SU-DHL-6 (cell line): Measurements from ENCODE around the gene OTOS.

Experiments
- H2AFZ ChIP-seq: fragments of 200-600 bp; sonication (generic); 2 replicates; pipeline ENCODE4 v1.6.1; 2014; ENCODE audit warnings: low read depth, mild to moderate bottlenecking, moderate library complexity, mixed read lengths, antibody characterized with exemption, low read length; ENCODE audit not compliant: severe bottlenecking
- H3F3A ChIP-seq: fragments of 200-600 bp; shearing (Covaris generic); 2 replicates; pipeline ENCODE4 v1.6.0; 2016; ENCODE audit warnings: antibody characterized with exemption, mild to moderate bottlenecking; ENCODE audit not compliant: insufficient read depth
- H3K27ac ChIP-seq: fragments of 200-600 bp; sonication (generic); 2 replicates; pipeline ENCODE4 v1.5.1; 2016; ENCODE audit warnings: low read depth, mild to moderate bottlenecking, low read length, moderate library complexity, mixed read lengths
- H3K27me3 ChIP-seq: fragments of 200-600 bp; sonication (generic), shearing (Covaris generic); 2 replicates; pipeline ENCODE4 v1.6.0; 2014; ENCODE audit warnings: mild to moderate bottlenecking, low read length
- H3K36me3 ChIP-seq: fragments of 200-600 bp; sonication (generic); 2 replicates; pipeline ENCODE4 v1.6.1; 2014; ENCODE audit warnings: mild to moderate bottlenecking, low read length, mixed read lengths
- H3K4me2 ChIP-seq: fragments of 300-600, 200-600 bp; shearing (Covaris generic), sonication (generic); 2 replicates; pipeline ENCODE4 v1.6.0; 2014; ENCODE audit warnings: low read length, low read depth, mild to moderate bottlenecking; ENCODE audit not compliant: poor library complexity, severe bottlenecking
- H3K4me3 ChIP-seq: fragments of 200-600 bp; sonication (generic); 2 replicates; pipeline ENCODE4 v1.5.1; 2014; ENCODE audit warnings: antibody characterized with exemption, low read length, mild to moderate bottlenecking, mixed read lengths; ENCODE audit not compliant: insufficient read depth, poor library complexity, severe bottlenecking
- H3K79me2 ChIP-seq: fragments of 200-600 bp; sonication (generic); 2 replicates; pipeline ENCODE4 v1.6.1; 2014; ENCODE audit warnings: mild to moderate bottlenecking, low read length, moderate library complexity; ENCODE audit not compliant: insufficient read depth
- H3K9ac ChIP-seq: fragments of 200-600 bp; sonication (generic); 2 replicates; pipeline ENCODE4 v1.7.0; 2014; ENCODE audit warnings: mild to moderate bottlenecking, low read length
- H3K9me2 ChIP-seq: fragments of 200-600 bp; sonication (generic); replicated peaks from 2 replicates; pipeline ENCODE4 v1.6.1; 2014; ENCODE audit warnings: low read length; ENCODE audit not compliant: insufficient read depth
- H3K9me3 ChIP-seq: fragments of 200-600 bp; sonication (generic); 2 replicates; pipeline ENCODE4 v1.6.1; 2014; ENCODE audit warnings: low read length, mixed read lengths; ENCODE audit not compliant: insufficient read depth
- H4K20me1 ChIP-seq: fragments of 200-600 bp; sonication (generic); 2 replicates; pipeline ENCODE4 v1.6.1; 2014; ENCODE audit warnings: low read depth, mild to moderate bottlenecking, antibody characterized with exemption, low read length, moderate library complexity, mixed read lengths
- EZH2phosphoT487 ChIP-seq: fragments of 200-600 bp; sonication (generic), shearing (Covaris generic); conservative IDR thresholded peaks from 2 replicates; pipeline ENCODE4 v1.6.1; 2018; ENCODE audit warnings: mild to moderate bottlenecking, antibody characterized with exemption, low read length, moderate library complexity, mixed read lengths
- TF ChIP-seq, protein P1 (sequence below): fragments of 200-600 bp; sonication (generic); IDR thresholded peaks from one replicate; pipeline ENCODE4 v1.5.1; 2017; ENCODE audit warnings: antibody characterized with exemption, mild to moderate bottlenecking, low read length, moderate library complexity; ENCODE audit not compliant: insufficient read depth, poor library complexity, severe bottlenecking

OTOS gene

DNA sequence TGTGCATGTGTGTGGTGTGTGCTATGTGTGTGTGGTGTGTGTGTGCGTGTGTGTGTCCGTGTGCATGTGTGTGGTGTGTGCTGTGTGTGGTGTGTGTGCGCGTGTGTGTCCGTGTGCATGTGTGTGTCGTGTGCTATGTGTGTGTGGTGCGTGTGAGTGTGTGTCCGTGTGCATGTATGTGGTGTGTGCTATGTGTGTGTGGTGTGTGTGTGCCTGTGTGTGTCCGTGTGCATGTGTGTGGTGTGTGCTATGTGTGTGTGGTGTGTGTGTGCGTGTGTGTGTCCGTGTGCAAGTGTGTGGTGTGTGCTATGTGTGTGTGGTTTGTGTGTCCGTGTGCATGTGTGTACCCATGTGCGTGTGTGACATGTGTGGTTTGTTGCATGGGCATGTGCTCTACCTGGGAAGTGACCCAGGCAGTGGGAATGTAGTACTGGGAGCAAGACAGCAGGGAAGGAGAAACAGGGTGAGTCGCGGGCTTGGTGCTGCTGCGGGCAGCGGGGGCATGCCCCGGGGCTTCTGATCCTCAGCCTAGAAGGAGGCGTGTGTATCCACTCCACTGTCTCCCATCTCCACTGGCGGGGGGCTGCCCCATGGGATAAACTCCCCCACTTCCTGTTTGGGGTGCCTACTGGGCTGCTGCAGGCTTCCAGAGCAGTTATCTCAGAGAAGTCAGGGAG lies 7.6 kb upstream of the OTOS start:
- Histone ChIP-seq H3K9me2 (no peaks in the 10 kb centered on the region), H3K9me3 (no peaks in the 10 kb centered on the region), H4K20me1 (no peaks in the 10 kb centered on the region), H3K4me3 (no peak overlapping the region), H3K9ac (no peak overlapping the region), H3K36me3 (no peaks in the 10 kb centered on the region), H3F3A (no peaks in the 10 kb centered on the region), H3K27ac (no peak overlapping the region), H3K79me2 (no peaks in the 10 kb centered on the region), H3K27me3 (no peaks in the 10 kb centered on the region), H2AFZ (no peak overlapping the region), H3K4me2 (no peak overlapping the region)
- TF ChIP-seq, protein P1, sequence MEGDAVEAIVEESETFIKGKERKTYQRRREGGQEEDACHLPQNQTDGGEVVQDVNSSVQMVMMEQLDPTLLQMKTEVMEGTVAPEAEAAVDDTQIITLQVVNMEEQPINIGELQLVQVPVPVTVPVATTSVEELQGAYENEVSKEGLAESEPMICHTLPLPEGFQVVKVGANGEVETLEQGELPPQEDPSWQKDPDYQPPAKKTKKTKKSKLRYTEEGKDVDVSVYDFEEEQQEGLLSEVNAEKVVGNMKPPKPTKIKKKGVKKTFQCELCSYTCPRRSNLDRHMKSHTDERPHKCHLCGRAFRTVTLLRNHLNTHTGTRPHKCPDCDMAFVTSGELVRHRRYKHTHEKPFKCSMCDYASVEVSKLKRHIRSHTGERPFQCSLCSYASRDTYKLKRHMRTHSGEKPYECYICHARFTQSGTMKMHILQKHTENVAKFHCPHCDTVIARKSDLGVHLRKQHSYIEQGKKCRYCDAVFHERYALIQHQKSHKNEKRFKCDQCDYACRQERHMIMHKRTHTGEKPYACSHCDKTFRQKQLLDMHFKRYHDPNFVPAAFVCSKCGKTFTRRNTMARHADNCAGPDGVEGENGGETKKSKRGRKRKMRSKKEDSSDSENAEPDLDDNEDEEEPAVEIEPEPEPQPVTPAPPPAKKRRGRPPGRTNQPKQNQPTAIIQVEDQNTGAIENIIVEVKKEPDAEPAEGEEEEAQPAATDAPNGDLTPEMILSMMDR, result no peak
- TF ChIP-seq EZH2phosphoT487, result no peak

DNA sequence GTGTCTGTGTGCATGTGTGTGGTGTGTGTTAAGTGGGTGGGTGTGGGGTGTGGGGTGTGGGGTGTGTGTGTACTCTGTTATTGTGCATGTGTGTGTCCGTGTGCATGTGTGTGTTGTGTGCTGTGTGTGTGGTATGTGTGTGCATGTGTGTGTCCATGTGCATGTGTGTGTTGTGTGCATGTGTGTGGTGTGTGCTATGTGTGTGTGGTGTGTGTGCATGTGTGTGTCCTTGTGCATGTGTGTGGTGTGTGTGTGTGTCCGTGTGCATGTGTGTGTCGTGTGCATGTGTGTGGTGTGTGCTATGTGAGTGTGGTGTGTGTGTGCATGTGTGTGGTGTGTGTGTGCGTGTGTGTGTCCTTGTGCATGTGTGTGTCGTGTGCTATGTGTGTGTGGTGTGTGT lies 6.9 kb upstream of the OTOS start:
- TF ChIP-seq EZH2phosphoT487, result no peak
- TF ChIP-seq, protein P1, result no peak
- Histone ChIP-seq H3K9me2 (no peaks in the 10 kb centered on the region), H3K36me3 (no peaks in the 10 kb centered on the region), H3K9me3 (no peaks in the 10 kb centered on the region), H3K79me2 (no peaks in the 10 kb centered on the region), H3K4me2 (no peak overlapping the region), H3K9ac (no peak overlapping the region), H3K27ac (no peak overlapping the region), H3F3A (no peaks in the 10 kb centered on the region), H3K4me3 (no peak overlapping the region), H3K27me3 (no peaks in the 10 kb centered on the region), H4K20me1 (no peaks in the 10 kb centered on the region), H2AFZ (no peak overlapping the region)

DNA sequence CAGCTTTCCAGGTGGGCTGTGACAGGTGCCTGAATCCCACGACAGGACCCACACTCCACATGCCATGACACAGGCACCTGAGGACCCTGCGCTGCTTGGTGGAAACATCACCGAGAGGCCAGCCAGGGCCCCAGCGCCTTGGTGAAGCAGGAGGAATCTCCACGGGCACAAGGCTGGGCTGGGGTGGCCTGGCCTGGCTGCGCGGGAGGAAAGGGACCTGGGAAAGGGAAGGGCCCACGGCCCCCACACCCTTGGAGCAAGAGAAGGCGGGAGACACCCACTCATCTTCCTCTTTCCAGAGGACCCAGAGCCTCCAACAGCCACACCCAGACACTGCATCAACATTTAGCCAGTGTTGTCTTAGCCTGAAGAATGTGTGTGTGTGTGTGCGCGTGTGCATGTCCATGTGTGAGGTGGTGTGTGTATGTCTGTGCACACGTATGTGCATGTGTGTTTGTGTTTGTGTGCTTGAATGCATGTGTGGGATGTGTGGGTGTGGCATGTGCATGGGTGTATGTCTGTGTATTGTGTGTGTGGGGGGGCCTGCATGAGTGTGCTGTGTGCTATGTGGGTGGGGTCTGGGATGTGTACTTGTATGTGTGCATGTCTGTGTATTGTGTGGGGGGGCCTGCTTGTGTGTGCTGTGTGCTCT lies 6.3 kb upstream of the OTOS start:
- H3K9ac ChIP-seq, result no peak overlapping the region
- no peak overlapping the region for H3K27ac ChIP-seq
- no peaks in the 10 kb centered on the region for H3K9me2 ChIP-seq
- no peaks in the 10 kb centered on the region for H3F3A ChIP-seq
- no peaks in the 10 kb centered on the region for H3K79me2 ChIP-seq
- no peaks in the 10 kb centered on the region for H3K27me3 ChIP-seq
- no peak overlapping the region for H3K4me2 ChIP-seq
- TF ChIP-seq, protein P1, result no peak
- no peak overlapping the region for H2AFZ ChIP-seq
- H3K36me3 ChIP-seq, result no peaks in the 10 kb centered on the region
- no peak overlapping the region for H3K4me3 ChIP-seq
- no peaks in the 10 kb centered on the region for H3K9me3 ChIP-seq
- H4K20me1 ChIP-seq, result no peaks in the 10 kb centered on the region
